Measurements from ENCODE around the gene EPHB2.

The EPHB2 gene

DNA sequence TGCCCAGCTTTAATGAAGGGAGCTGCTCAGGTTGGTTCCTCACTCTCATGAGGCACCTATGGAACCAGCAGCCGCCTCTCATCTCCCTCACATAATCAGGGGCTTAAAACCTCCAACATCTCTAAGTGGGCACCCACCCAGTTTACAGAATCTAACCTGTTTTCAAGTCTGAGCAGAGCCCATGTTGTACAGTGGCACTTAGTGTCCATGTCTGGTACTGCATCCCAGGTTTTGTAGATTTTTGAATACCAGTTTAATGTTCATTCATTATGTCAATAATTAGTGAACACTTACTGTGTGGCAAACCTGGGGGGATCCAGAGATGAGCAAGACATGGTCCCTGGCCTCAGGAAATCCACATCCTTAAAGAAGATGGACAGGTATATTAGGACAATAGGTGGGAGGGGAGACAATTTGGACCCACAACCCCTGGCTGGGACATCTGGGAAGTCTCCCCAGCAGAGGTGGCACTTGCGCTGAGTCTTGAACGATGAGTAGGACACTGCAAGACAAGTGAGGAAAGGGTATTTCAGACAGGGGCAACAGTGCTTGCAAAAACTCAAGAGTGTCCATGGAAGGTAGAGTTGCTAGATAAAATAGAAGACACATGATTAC, 178.7 kb downstream of the EPHB2 start:
- DNase-seq = no peak

GRCh38 chr1:22892789-22893188, 182.2 kb downstream of the EPHB2 start:
- no peak for DNase-seq

DNA sequence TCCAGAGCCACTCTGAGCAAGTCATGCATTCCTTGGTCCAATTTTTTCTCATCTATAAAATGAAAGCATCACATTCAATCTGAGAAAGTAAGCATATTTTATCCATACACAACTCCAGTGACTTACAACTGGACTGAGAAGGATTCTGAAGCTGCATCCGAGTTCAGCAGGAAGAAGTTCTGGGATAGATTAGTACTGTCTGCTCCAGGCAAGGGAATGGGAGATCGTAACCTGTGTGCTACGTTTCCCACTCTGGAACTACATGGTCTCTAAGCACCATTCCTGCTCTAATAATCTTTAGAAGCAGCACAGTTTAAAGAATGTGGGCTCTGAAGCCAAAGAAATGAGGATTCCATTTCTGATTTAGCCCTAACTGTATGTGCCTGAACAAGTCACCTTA, 182.7 kb downstream of the EPHB2 start:
- no peak for DNase-seq

- no peak for DNase-seq
Measured at GRCh38 chr1:22895357-22895756, 184.7 kb downstream of the EPHB2 start.

GRCh38 chr1:22896184-22896583, 185.5 kb downstream of the EPHB2 start:
- DNase-seq = no peak

DNA sequence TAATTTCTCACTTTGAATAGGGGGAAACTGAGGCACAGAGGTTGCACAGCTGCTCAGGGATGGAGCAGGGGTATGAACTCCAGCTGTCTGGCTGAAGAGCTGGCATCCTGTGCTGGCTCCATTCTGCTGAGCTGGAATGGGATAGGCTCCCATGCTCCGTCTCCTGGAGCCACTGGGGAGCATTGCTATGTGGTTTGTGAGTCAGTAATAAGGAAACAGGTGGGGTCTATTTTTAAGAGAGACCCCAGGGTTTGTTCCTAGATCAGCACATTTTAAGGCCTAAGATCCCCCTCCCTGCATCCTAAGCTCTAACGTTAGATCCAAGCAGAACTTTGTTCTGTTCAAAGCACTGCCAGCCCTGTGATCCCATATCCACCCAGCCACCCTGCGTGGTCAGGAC, 189.8 kb downstream of the EPHB2 start:
- DNase-seq = no peak

GRCh38 chr1:22903113-22903512, 192.5 kb downstream of the EPHB2 start:
- DNase-seq = no peak

DNA sequence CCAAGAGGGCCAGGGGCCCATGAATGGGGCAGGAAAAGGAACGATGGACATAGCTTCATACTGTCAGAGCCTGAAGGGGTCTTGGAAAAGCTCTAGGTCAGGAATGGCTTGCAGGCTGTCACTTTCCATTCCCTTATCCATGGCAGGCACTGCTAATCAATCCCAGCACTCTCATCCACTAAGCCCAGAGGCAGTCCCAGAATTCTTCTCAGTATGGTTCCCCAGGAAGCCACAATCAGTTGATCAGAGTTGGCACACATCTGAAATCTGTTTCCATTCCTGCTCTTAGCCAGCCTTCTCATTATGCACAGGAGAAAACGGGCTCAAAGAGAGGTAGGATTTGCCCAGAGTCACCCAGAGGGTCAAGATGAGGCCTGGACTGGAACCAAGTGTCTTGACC, 196.3 kb downstream of the EPHB2 start:
- DNase-seq = no peak

DNA sequence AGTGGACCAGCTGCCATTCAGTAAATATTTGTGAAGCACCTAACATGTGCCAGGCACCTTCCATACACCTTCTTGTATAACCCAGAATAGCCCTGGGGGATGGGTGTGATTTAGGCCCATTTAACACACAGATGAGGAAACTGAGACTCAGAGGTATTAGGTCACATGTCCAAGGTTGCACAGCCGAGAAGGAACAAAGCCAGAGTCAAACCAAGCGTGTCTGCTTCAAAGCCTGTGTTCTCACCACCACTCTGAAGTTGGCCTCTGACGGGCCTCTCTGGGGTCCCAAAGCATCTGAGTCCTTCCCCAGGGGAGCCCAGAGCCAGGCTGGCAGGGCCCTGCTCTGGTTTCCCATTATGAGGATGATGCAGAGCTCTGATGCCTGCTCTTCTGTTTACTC, 196.9 kb downstream of the EPHB2 start:
- DNase-seq = no peak

GRCh38 chr1:22908880-22909426, 198.3 kb downstream of the EPHB2 start:
- no peak for DNase-seq

- no peak for DNase-seq
Measured at GRCh38 chr1:22910286-22910685, 199.6 kb downstream of the EPHB2 start.

DNA sequence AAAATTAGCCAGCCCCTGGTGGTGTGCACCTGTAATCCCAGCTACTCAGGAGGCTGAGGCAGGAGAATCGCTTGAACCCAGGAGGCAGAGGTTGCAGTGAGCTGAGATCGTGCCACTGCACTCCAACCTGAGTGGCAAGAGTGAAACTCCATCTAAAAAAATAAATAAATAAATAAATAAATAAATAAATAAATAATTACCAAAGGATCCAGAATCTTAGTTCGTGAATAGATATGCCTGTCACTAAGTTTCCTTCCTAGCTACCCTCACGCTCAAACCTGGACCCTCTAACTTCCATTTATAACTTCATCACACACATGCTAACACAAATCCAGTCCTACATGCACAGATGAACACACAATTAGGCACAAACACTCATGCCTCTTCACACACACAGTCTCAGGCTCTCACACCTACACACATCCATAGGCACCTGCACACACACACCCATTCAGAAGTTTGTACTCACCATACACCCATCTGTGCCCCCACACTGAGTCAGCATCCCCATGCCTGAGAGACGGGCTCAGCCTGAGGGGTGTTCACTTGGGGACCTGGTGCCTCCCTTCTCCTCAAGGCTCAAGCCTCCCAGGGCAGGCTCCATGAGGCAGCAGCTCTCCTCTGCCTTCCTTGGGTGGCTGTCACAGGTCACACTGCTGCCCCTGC, 200.5 kb downstream of the EPHB2 start:
- DNase-seq = no peak

DNA sequence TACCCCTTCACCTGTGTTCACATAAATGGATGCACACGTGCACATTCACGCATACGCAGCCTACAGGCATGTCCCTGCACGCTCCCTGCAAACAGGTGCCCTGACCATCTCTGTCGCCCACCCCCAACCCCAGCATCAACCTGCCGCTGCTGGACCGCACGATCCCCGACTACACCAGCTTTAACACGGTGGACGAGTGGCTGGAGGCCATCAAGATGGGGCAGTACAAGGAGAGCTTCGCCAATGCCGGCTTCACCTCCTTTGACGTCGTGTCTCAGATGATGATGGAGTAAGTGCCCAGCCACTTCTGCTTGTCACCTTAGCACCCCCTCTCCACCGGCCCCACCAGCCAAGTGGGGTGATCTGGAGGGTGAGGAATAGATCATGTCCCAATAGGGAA, 201.7 kb downstream of the EPHB2 start:
- no peak for DNase-seq

DNA sequence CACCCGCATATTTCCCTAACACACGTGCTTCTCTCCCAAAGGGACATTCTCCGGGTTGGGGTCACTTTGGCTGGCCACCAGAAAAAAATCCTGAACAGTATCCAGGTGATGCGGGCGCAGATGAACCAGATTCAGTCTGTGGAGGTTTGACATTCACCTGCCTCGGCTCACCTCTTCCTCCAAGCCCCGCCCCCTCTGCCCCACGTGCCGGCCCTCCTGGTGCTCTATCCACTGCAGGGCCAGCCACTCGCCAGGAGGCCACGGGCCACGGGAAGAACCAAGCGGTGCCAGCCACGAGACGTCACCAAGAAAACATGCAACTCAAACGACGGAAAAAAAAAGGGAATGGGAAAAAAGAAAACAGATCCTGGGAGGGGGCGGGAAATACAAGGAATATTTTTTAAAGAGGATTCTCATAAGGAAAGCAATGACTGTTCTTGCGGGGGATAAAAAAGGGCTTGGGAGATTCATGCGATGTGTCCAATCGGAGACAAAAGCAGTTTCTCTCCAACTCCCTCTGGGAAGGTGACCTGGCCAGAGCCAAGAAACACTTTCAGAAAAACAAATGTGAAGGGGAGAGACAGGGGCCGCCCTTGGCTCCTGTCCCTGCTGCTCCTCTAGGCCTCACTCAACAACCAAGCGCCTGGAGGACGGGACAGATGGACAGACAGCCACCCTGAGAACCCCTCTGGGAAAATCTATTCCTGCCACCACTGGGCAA, 202.9 kb downstream of the EPHB2 start:
- DNase-seq = no peak

DNA sequence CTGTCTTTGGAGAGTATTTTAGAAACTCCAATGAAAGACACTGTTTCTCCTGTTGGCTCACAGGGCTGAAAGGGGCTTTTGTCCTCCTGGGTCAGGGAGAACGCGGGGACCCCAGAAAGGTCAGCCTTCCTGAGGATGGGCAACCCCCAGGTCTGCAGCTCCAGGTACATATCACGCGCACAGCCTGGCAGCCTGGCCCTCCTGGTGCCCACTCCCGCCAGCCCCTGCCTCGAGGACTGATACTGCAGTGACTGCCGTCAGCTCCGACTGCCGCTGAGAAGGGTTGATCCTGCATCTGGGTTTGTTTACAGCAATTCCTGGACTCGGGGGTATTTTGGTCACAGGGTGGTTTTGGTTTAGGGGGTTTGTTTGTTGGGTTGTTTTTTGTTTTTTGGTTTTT, 203.5 kb downstream of the EPHB2 start:
- DNase-seq = no peak

DNA sequence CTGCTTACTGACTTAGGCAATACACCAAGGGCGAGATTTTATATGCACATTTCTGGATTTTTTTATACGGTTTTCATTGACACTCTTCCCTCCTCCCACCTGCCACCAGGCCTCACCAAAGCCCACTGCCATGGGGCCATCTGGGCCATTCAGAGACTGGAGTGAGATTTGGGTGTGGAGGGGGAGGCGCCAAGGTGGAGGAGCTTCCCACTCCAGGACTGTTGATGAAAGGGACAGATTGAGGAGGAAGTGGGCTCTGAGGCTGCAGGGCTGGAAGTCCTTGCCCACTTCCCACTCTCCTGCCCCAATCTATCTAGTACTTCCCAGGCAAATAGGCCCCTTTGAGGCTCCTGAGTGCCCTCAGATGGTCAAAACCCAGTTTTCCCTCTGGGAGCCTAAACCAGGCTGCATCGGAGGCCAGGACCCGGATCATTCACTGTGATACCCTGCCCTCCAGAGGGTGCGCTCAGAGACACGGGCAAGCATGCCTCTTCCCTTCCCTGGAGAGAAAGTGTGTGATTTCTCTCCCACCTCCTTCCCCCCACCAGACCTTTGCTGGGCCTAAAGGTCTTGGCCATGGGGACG, 204.1 kb downstream of the EPHB2 start:
- no peak for DNase-seq

GRCh38 chr1:22915231-22915630, 204.6 kb downstream of the EPHB2 start:
- no peak for DNase-seq

GRCh38 chr1:22915816-22916470, 205.3 kb downstream of the EPHB2 start:
- no peak for DNase-seq

- DNase-seq = no peak
Measured at GRCh38 chr1:22916471-22916820, 205.8 kb downstream of the EPHB2 start.

- DNase-seq = no peak
Measured at GRCh38 chr1:22917989-22918388, 207.3 kb downstream of the EPHB2 start.

GRCh38 chr1:22918644-22919043, 208.0 kb downstream of the EPHB2 start:
- no peak for DNase-seq

DNA sequence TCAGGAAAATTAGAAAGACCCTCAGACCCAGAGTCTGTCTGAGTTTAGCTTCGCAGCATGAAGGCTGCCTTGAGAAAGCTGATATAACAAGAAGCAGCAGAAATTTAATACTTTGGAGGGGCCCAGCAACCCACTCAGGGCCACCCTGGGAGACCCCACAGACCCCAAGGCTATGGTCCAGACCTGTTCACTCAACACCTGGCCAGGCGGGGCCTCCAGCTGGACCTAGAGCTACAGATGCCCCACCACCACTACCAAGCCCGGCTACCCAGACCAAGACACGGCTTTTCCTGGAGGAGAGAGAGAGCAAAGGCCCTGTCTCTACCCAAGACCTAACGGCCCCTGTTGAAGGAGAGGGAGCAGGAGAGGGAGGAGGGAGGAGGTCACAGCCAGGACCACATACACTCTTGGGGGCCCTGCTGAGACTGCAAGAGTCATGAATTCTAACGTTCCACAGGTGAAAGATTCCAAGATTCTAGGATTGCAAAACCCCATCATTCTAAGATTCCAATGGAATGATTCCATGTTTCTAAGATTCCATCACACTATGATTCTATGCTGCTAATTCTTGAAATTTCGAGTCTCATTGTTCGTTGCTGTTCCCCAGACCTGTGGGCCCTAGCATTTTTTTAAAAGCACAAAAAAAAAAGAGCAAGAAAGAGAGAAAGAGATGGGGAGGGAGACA, 208.8 kb downstream of the EPHB2 start:
- DNase-seq = no peak

Data from activated naive CD4-positive, alpha-beta T cell (primary cell).